ENCODE measurements around the gene WNT5A. TPM values are rescaled to one million over a fixed set of nuclear protein-coding genes. Genes with fewer than 3 reads are reported as not detected.

Gene WNT5A
- total and polyA plus RNA-seq, 9 of the 15 experiments (the other 6 are each of a cell fraction or from before 2014, with no cell fraction given): 0.11 TPM; not detected in 8

DNA sequence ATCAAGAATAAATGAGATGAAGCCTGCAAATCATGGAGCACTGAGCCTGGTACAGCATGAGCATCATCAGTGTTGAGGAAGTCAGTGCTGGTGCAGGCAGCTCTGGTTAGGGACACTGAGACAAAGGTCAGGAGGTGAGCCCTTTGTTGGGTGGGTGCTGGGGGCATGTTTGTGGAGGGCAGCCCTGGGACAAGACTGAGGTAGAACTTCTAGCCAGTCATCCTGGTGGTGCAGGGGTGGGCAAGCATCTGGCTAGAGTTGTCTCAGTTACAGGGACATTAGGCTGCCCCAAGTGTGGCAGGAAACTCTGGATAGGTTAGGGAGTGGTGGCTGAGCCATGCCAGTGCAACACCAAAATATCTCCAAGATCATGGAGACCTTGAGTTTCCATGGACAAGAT, 27.3 kb downstream of the WNT5A start (continued):
- TF ChIP-seq, protein P1, sequence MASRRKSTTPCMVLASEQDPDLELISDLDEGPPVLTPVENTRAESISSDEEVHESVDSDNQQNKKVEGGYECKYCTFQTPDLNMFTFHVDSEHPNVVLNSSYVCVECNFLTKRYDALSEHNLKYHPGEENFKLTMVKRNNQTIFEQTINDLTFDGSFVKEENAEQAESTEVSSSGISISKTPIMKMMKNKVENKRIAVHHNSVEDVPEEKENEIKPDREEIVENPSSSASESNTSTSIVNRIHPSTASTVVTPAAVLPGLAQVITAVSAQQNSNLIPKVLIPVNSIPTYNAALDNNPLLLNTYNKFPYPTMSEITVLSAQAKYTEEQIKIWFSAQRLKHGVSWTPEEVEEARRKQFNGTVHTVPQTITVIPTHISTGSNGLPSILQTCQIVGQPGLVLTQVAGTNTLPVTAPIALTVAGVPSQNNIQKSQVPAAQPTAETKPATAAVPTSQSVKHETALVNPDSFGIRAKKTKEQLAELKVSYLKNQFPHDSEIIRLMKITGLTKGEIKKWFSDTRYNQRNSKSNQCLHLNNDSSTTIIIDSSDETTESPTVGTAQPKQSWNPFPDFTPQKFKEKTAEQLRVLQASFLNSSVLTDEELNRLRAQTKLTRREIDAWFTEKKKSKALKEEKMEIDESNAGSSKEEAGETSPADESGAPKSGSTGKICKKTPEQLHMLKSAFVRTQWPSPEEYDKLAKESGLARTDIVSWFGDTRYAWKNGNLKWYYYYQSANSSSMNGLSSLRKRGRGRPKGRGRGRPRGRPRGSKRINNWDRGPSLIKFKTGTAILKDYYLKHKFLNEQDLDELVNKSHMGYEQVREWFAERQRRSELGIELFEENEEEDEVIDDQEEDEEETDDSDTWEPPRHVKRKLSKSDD (conservative IDR thresholded peaks at IDR 0.05; ENCODE audit: low read length): no peak
- TF ChIP-seq, protein P2, sequence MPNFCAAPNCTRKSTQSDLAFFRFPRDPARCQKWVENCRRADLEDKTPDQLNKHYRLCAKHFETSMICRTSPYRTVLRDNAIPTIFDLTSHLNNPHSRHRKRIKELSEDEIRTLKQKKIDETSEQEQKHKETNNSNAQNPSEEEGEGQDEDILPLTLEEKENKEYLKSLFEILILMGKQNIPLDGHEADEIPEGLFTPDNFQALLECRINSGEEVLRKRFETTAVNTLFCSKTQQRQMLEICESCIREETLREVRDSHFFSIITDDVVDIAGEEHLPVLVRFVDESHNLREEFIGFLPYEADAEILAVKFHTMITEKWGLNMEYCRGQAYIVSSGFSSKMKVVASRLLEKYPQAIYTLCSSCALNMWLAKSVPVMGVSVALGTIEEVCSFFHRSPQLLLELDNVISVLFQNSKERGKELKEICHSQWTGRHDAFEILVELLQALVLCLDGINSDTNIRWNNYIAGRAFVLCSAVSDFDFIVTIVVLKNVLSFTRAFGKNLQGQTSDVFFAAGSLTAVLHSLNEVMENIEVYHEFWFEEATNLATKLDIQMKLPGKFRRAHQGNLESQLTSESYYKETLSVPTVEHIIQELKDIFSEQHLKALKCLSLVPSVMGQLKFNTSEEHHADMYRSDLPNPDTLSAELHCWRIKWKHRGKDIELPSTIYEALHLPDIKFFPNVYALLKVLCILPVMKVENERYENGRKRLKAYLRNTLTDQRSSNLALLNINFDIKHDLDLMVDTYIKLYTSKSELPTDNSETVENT (CRISPR knock-in tag; IDR thresholded peaks at IDR 0.05): no peak
- TF ChIP-seq, protein P3, sequence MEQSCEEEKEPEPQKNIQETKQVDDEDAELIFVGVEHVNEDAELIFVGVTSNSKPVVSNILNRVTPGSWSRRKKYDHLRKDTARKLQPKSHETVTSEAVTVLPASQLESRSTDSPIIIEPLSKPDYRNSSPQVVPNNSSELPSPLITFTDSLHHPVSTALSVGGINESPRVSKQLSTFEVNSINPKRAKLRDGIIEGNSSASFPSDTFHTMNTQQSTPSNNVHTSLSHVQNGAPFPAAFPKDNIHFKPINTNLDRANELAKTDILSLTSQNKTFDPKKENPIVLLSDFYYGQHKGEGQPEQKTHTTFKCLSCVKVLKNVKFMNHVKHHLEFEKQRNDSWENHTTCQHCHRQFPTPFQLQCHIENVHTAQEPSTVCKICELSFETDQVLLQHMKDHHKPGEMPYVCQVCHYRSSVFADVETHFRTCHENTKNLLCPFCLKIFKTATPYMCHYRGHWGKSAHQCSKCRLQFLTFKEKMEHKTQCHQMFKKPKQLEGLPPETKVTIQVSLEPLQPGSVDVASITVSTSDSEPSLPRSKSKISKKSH (CRISPR knock-in tag; IDR thresholded peaks at IDR 0.05): no peak
- TF ChIP-seq, protein P4, sequence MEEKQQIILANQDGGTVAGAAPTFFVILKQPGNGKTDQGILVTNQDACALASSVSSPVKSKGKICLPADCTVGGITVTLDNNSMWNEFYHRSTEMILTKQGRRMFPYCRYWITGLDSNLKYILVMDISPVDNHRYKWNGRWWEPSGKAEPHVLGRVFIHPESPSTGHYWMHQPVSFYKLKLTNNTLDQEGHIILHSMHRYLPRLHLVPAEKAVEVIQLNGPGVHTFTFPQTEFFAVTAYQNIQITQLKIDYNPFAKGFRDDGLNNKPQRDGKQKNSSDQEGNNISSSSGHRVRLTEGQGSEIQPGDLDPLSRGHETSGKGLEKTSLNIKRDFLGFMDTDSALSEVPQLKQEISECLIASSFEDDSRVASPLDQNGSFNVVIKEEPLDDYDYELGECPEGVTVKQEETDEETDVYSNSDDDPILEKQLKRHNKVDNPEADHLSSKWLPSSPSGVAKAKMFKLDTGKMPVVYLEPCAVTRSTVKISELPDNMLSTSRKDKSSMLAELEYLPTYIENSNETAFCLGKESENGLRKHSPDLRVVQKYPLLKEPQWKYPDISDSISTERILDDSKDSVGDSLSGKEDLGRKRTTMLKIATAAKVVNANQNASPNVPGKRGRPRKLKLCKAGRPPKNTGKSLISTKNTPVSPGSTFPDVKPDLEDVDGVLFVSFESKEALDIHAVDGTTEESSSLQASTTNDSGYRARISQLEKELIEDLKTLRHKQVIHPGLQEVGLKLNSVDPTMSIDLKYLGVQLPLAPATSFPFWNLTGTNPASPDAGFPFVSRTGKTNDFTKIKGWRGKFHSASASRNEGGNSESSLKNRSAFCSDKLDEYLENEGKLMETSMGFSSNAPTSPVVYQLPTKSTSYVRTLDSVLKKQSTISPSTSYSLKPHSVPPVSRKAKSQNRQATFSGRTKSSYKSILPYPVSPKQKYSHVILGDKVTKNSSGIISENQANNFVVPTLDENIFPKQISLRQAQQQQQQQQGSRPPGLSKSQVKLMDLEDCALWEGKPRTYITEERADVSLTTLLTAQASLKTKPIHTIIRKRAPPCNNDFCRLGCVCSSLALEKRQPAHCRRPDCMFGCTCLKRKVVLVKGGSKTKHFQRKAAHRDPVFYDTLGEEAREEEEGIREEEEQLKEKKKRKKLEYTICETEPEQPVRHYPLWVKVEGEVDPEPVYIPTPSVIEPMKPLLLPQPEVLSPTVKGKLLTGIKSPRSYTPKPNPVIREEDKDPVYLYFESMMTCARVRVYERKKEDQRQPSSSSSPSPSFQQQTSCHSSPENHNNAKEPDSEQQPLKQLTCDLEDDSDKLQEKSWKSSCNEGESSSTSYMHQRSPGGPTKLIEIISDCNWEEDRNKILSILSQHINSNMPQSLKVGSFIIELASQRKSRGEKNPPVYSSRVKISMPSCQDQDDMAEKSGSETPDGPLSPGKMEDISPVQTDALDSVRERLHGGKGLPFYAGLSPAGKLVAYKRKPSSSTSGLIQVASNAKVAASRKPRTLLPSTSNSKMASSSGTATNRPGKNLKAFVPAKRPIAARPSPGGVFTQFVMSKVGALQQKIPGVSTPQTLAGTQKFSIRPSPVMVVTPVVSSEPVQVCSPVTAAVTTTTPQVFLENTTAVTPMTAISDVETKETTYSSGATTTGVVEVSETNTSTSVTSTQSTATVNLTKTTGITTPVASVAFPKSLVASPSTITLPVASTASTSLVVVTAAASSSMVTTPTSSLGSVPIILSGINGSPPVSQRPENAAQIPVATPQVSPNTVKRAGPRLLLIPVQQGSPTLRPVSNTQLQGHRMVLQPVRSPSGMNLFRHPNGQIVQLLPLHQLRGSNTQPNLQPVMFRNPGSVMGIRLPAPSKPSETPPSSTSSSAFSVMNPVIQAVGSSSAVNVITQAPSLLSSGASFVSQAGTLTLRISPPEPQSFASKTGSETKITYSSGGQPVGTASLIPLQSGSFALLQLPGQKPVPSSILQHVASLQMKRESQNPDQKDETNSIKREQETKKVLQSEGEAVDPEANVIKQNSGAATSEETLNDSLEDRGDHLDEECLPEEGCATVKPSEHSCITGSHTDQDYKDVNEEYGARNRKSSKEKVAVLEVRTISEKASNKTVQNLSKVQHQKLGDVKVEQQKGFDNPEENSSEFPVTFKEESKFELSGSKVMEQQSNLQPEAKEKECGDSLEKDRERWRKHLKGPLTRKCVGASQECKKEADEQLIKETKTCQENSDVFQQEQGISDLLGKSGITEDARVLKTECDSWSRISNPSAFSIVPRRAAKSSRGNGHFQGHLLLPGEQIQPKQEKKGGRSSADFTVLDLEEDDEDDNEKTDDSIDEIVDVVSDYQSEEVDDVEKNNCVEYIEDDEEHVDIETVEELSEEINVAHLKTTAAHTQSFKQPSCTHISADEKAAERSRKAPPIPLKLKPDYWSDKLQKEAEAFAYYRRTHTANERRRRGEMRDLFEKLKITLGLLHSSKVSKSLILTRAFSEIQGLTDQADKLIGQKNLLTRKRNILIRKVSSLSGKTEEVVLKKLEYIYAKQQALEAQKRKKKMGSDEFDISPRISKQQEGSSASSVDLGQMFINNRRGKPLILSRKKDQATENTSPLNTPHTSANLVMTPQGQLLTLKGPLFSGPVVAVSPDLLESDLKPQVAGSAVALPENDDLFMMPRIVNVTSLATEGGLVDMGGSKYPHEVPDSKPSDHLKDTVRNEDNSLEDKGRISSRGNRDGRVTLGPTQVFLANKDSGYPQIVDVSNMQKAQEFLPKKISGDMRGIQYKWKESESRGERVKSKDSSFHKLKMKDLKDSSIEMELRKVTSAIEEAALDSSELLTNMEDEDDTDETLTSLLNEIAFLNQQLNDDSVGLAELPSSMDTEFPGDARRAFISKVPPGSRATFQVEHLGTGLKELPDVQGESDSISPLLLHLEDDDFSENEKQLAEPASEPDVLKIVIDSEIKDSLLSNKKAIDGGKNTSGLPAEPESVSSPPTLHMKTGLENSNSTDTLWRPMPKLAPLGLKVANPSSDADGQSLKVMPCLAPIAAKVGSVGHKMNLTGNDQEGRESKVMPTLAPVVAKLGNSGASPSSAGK (IDR thresholded peaks at IDR 0.05): no peak

Measured in K562 (cell line).